RPMI8226 (cell line): ENCODE results near the gene NFKBIB.
"Not testable (repeated sequence)": the region's sequence is repeated elsewhere in the genome, so short reads cannot be mapped to it uniquely, and the experiment has no call there.

Experiments used
- DNase-seq: peaks from one replicate; pipeline ENCODE4 v3.0.0-alpha.2; 2015

NFKBIB gene

GRCh38 chr19:38875656-38876395 is 23.9 kb upstream of the NFKBIB start:
- DNase-seq, result no peak

GRCh38 chr19:38877781-38878574 is 21.8 kb upstream of the NFKBIB start, which contains the start of gene RINL:
Gene RINL, minus strand, starts transcription at chr19:38878275. Its CDS starts 1,533 bp downstream, at chr19:38876742.
- peak; percentile 80 for DNase-seq

GRCh38 chr19:38878575-38879399 is 21.0 kb upstream of the NFKBIB start:
- DNase-seq, result no peak

GRCh38 chr19:38879400-38879751 is 20.4 kb upstream of the NFKBIB start:
- DNase-seq, result no peak

- DNase-seq, result no peak
Observed at GRCh38 chr19:38880076-38880881, 19.5 kb upstream of the NFKBIB start.

- DNase-seq, result no peak
Observed at GRCh38 chr19:38880882-38881609, 18.7 kb upstream of the NFKBIB start.

GRCh38 chr19:38883286-38883685 is 16.5 kb upstream of the NFKBIB start:
- DNase-seq, result no peak

GRCh38 chr19:38884691-38885090 is 15.1 kb upstream of the NFKBIB start:
- not testable (repeated sequence) for DNase-seq

GRCh38 chr19:38888876-38889275 is 10.9 kb upstream of the NFKBIB start:
- no peak for DNase-seq

- no peak for DNase-seq
Observed at GRCh38 chr19:38889803-38890202, 10.0 kb upstream of the NFKBIB start.

GRCh38 chr19:38890686-38891085 is 9.1 kb upstream of the NFKBIB start:
- DNase-seq, result no peak

- DNase-seq, result no peak
Observed at GRCh38 chr19:38891771-38892170, 8.0 kb upstream of the NFKBIB start.

GRCh38 chr19:38892841-38893240 is 6.9 kb upstream of the NFKBIB start:
- DNase-seq, result no peak

GRCh38 chr19:38893341-38893771 is 6.4 kb upstream of the NFKBIB start:
- no peak for DNase-seq

- DNase-seq, result no peak
Observed at GRCh38 chr19:38894968-38895367, 4.8 kb upstream of the NFKBIB start.

GRCh38 chr19:38898788-38899446 is 852 bp upstream of the NFKBIB start:
- peak; percentile 12 for DNase-seq

- no peak for DNase-seq
Observed at GRCh38 chr19:38900202-38900629, 447 bp downstream of the NFKBIB start.

GRCh38 chr19:38900743-38901190 is 998 bp downstream of the NFKBIB start:
- DNase-seq, result no peak

GRCh38 chr19:38901683-38902082 is 1.9 kb downstream of the NFKBIB start:
- DNase-seq, result no peak

GRCh38 chr19:38904581-38905539 is 5.1 kb downstream of the NFKBIB start:
- no peak for DNase-seq
